Right lobe of liver (tissue), 6 donors: ENCODE data around the gene NOP9. TPM values are rescaled to one million over a fixed set of nuclear protein-coding genes. Genes with fewer than 3 reads are reported as not detected.

ENCODE experiments used
- ATAC-seq, 4 donors: fragments of 200-7000 bp; cut with Tn5 transposase; one replicate each; pipeline ENCODE4 v1.9.1; 2020; ENCODE audit warnings: mild to moderate bottlenecking in 4 of 4, moderate library complexity in 4 of 4
- DNase-seq, 3 donors: peaks; one replicate each; pipeline ENCODE4 v3.0.0-alpha.2; 2020
- H3K27ac ChIP-seq, 3 donors: fragments of 200-600 bp; one replicate each; pipeline ENCODE4 v1.8.0; 2022
- H3K27me3 ChIP-seq, 2 donors: fragments of 200-600 bp; one replicate each; pipeline ENCODE4 v1.8.0; 2022
- H3K36me3 ChIP-seq, 4 donors: fragments of 200-600 bp; sonication (generic) in 1 of 4; one replicate each; pipeline versions ENCODE4 v1.5.1 to v1.8.0; 2017 to 2022; ENCODE audit warnings: control low read depth in 1 of 4
- H3K4me1 ChIP-seq, 4 donors: fragments of 200-600 bp; sonication (generic) in 1 of 4; one replicate each; pipeline versions ENCODE4 v1.5.1 to v1.8.0; 2017 to 2022; ENCODE audit warnings: control low read depth in 1 of 4
- H3K4me3 ChIP-seq, 3 donors: fragments of 200-600 bp; one replicate each; pipeline ENCODE4 v1.8.0; 2022
- H3K9me3 ChIP-seq, 4 donors: fragments of 200-600 bp; sonication (generic) in 1 of 4; one replicate each; pipeline versions ENCODE4 v1.5.1 to v1.8.0; 2017 to 2022; ENCODE audit warnings: control low read depth in 1 of 4
- CTCF ChIP-seq, 4 donors: fragments of 200-600 bp in 3 of 4; fragments of 450-650 bp in 1 of 4; IDR thresholded peaks; one replicate each; pipeline versions ENCODE4 v1.5.1 to v1.8.0; 2016 to 2022; ENCODE audit warnings: antibody characterized with exemption in 4 of 4, mild to moderate bottlenecking in 2 of 4
- POLR2A ChIP-seq: fragments of 450-650 bp; IDR thresholded peaks from one replicate; pipeline ENCODE4 v1.6.1; 2017; ENCODE audit warnings: antibody characterized with exemption, mild to moderate bottlenecking
- WGBS: methylation state at CpG from one replicate; pipeline ENCODE4 v1.1.6; 2018; ENCODE audit warnings: low coverage, low lambda C conversion rate; ENCODE audit not compliant: insufficient coverage; ENCODE audit errors: missing lambda C conversion rate; 5-methylcytosine and 5-hydroxymethylcytosine counted together
- intact Hi-C, 2 donors: fragments of 100-400 bp; cut with DNase I; formaldehyde crosslinking; loops; one replicate each; pipeline versions ENCODE4 v1.11.2 to v1.14.1; 2022
- total RNA-seq, 6 experiments: library from RNA; depleted of rRNA in 2 of 6; stranded (reverse); fragments of >200 nt in 2 of 6; fragmentation: NEBNext Ultra II Directional in 3 of 6; extraction: Animal tissue kit (Norgen Biotek cat#: 25700) in 3 of 6; gene quantifications; one replicate each; pipeline versions ENCODE4 v1.1.0 to v1.2.4, GENCODE V29; 2016 to 2023
- donor health status: DM: no; HTN: yes; CAD: no.
- donor health status: DM: no; HTN: no; CAD: no.
- donor health status: DM: no; HTN: no; CAD: no.
- donor health status: DM: no; HTN: yes; CAD: no.
- donor health status: DM: no; HTN: yes; CAD: no.

The NOP9 gene
- total RNA-seq, 6 experiments from 2014 or later: 8.2 to 15.3 (median 11.4) TPM

GRCh38 chr14:24314377-24315193 lies 14.9 kb downstream of the NOP9 start:
- no peak for TF ChIP-seq POLR2A
- no peak for TF ChIP-seq CTCF (IDR thresholded peaks at IDR 0.05)
- Histone ChIP-seq H3K4me3 (no peak overlapping the region), H3K36me3 (no peaks in the 10 kb centered on the region), H3K27ac (peak overlapping the region in 1 of 3 donors; percentile 20), H3K9me3 (no peaks in the 10 kb centered on the region), H3K4me1 (peaks cover 0 to 39% (median 16%) of the 10 kb centered on the region in 4 donors), H3K27me3 (no peaks in the 10 kb centered on the region)
- WGBS: 44% methylated on average over 5 of the region's 5 CpGs
- DNase-seq: peak in 1 of 3 donors; percentile 82
- intact Hi-C loops: no loop called here
- peak in 1 of 4 donors; percentile 2 for ATAC-seq

- TF ChIP-seq CTCF (IDR thresholded peaks at IDR 0.05) (no peak), POLR2A (no peak)
- no peak for ATAC-seq
- intact Hi-C loops: no loop called here
- no peak for DNase-seq
- Histone ChIP-seq H3K36me3 (no peaks in the 10 kb centered on the region), H3K4me1 (peaks cover 0 to 31% (median 9%) of the 10 kb centered on the region in 4 donors), H3K4me3 (no peak overlapping the region), H3K9me3 (no peaks in the 10 kb centered on the region), H3K27ac (peak overlapping the region in 1 of 3 donors; percentile 20), H3K27me3 (no peaks in the 10 kb centered on the region)
- 65% methylated on average over 4 of the region's 10 CpGs for WGBS
Measured at GRCh38 chr14:24315243-24315806, 15.7 kb downstream of the NOP9 start.

- TF ChIP-seq CTCF (IDR thresholded peaks at IDR 0.05): peak; percentile 13 to 47 (median 32)
- no peak for TF ChIP-seq POLR2A
- ATAC-seq (peak; percentile 57 to 71 (median 69)), DNase-seq (peak; percentile 72 to 79 (median 74))
- no peaks in the 10 kb centered on the region for H3K27me3 ChIP-seq
- peak overlapping the region in 1 of 3 donors; percentile 26 for H3K27ac ChIP-seq
- intact Hi-C loops: no loop called here
- H3K4me1 ChIP-seq: peaks cover 0 to 27% (median 6%) of the 10 kb centered on the region in 4 donors
- H3K36me3 ChIP-seq: no peaks in the 10 kb centered on the region
- 58% methylated on average over 7 of the region's 70 CpGs for WGBS
- H3K4me3 ChIP-seq: no peak overlapping the region
- no peaks in the 10 kb centered on the region for H3K9me3 ChIP-seq
Measured at GRCh38 chr14:24315807-24316596, 16.4 kb downstream of the NOP9 start.

- DNase-seq: no peak
- Histone ChIP-seq H3K9me3 (no peaks in the 10 kb centered on the region), H3K4me1 (peaks cover 0 to 21% (median 4%) of the 10 kb centered on the region in 4 donors), H3K4me3 (no peak overlapping the region), H3K27me3 (no peaks in the 10 kb centered on the region), H3K27ac (peak overlapping the region in 1 of 3 donors; percentile 26), H3K36me3 (no peaks in the 10 kb centered on the region)
- TF ChIP-seq CTCF (IDR thresholded peaks at IDR 0.05) (no peak), POLR2A (no peak)
- intact Hi-C loops: no loop called here
- ATAC-seq: no peak
- WGBS: 77% methylated on average over 12 of the region's 18 CpGs
Measured at GRCh38 chr14:24316597-24316950, 16.9 kb downstream of the NOP9 start.
